GM21786 (cell line): ENCODE data around the gene ZNF154.

Source experiments
- ATAC-seq: cut with Tn5 transposase; IDR thresholded peaks from one replicate; pipeline ENCODE4 v1.9.1; 2021; ENCODE audit not compliant: unreplicated experiment

ZNF154 gene

GRCh38 chr19:57682226-57682766 is 26.7 kb downstream of the ZNF154 start:
- no peak for ATAC-seq

- ATAC-seq, result no peak
Observed at GRCh38 chr19:57675881-57676280, 33.1 kb downstream of the ZNF154 start.

GRCh38 chr19:57672466-57672865 is 36.5 kb downstream of the ZNF154 start:
- no peak for ATAC-seq

- ATAC-seq, result no peak
Observed at GRCh38 chr19:57671124-57671895, 37.7 kb downstream of the ZNF154 start.

GRCh38 chr19:57668635-57669034 is 40.4 kb downstream of the ZNF154 start, which contains the start of gene ZSCAN4:
ZSCAN4 (plus strand) TSS chr19:57668935; CDS start chr19:57676146, 7,211 bp downstream.
- no peak for ATAC-seq

- no peak for ATAC-seq
Observed at GRCh38 chr19:57667228-57667627, 41.8 kb downstream of the ZNF154 start.

GRCh38 chr19:57665261-57665806 is 43.7 kb downstream of the ZNF154 start:
- ATAC-seq, result no peak

GRCh38 chr19:57664269-57665127 is 44.5 kb downstream of the ZNF154 start:
- no peak for ATAC-seq

- no peak for ATAC-seq
Observed at GRCh38 chr19:57656346-57656745, 52.7 kb downstream of the ZNF154 start.

GRCh38 chr19:57655443-57655842 is 53.6 kb downstream of the ZNF154 start:
- no peak for ATAC-seq

- no peak for ATAC-seq
Observed at GRCh38 chr19:57653689-57654088, 55.3 kb downstream of the ZNF154 start.

- no peak for ATAC-seq
Observed at GRCh38 chr19:57651654-57651996, 57.4 kb downstream of the ZNF154 start.

GRCh38 chr19:57648331-57649003 is 60.5 kb downstream of the ZNF154 start:
- ATAC-seq, result no peak
